SK-N-SH (cell line): ENCODE data around the gene TIE1. TPM values are rescaled to one million over a fixed set of nuclear protein-coding genes. Genes with fewer than 3 reads are reported as not detected.

Experiments
- CTCF ChIA-PET: fragments of 300-600, 350-600 bp; formaldehyde crosslinking; extraction: SDS; loops from one replicate; lab custom pipeline; 2021; lab: Yijun Ruan, JAX
- POLR2A ChIA-PET: fragments of 350-600 bp; sonication (Branson Sonifier 250); formaldehyde crosslinking; extraction: SDS; loops from one replicate; lab custom pipeline; 2020; ENCODE audit warnings: antibody characterized with exemption, inconsistent platforms; lab: Yijun Ruan, JAX
- DNase-seq: peaks from one replicate; pipeline ENCODE4 v3.0.0; 2012
- H2AFZ ChIP-seq: fragments of 200-600 bp; sonication (generic); 2 replicates; pipeline ENCODE4 v1.8.1; 2016; ENCODE audit warnings: antibody characterized with exemption, mild to moderate bottlenecking, low read depth
- H3F3A ChIP-seq: fragments of 200-600 bp; sonication (generic); replicated peaks from 2 replicates; pipeline ENCODE3; 2016; ENCODE audit warnings: antibody characterized with exemption, mild to moderate bottlenecking; ENCODE audit not compliant: insufficient read depth
- H3K27ac ChIP-seq, 2 experiments: fragments of 200-500 bp in 1 of 2; fragments of 200-600 bp in 1 of 2; sonication (Bioruptor generic) in 1 of 2; sonication (generic), shearing (Covaris generic) in 1 of 2; 2 replicates each; pipeline versions ENCODE4 v1.5.1 to v1.6.1; 2014 to 2016; ENCODE audit warnings: low read depth in 2 of 2, inconsistent platforms in 1 of 2, low read length in 1 of 2, mild to moderate bottlenecking in 1 of 2, mixed read lengths in 1 of 2
- H3K27me3 ChIP-seq: fragments of 200-600 bp; sonication (generic), shearing (Covaris generic); 2 replicates; pipeline ENCODE4 v1.6.1; 2016; ENCODE audit warnings: mixed run types; ENCODE audit not compliant: insufficient read depth
- H3K36me3 ChIP-seq, 2 experiments: fragments of 200-500 bp in 1 of 2; fragments of 200-600 bp in 1 of 2; sonication (Bioruptor generic) in 1 of 2; sonication (generic) in 1 of 2; replicated peaks in 1 of 2; 2 replicates each; pipeline versions ENCODE3 to v1.5.1; 2014 to 2016; ENCODE audit warnings: low read length in 1 of 2, mild to moderate bottlenecking in 1 of 2; ENCODE audit not compliant: insufficient read depth in 2 of 2, control insufficient read depth in 1 of 2
- H3K4me1 ChIP-seq, 2 experiments: fragments of 200-500 bp in 1 of 2; fragments of 200-600 bp in 1 of 2; sonication (Bioruptor generic) in 1 of 2; sonication (generic), shearing (Covaris generic) in 1 of 2; 2 replicates each; pipeline versions ENCODE4 v1.5.1 to v1.6.1; 2014 to 2016; ENCODE audit warnings: low read depth in 1 of 2, low read length in 1 of 2, mixed run types in 1 of 2; ENCODE audit not compliant: insufficient read depth in 2 of 2, control insufficient read depth in 1 of 2
- H3K4me2 ChIP-seq: fragments of 200-600 bp; sonication (generic), shearing (Covaris generic); 2 replicates; pipeline ENCODE4 v1.6.1; 2017; ENCODE audit warnings: mixed run types
- H3K4me3 ChIP-seq, 2 experiments: fragments of 200-500 bp in 1 of 2; fragments of 200-600 bp in 1 of 2; sonication (Bioruptor generic) in 1 of 2; sonication (generic), shearing (Covaris generic) in 1 of 2; 2 replicates each; pipeline versions ENCODE4 v1.5.1 to v1.8.1; 2014 to 2016; ENCODE audit warnings: low read depth in 2 of 2, inconsistent platforms in 1 of 2, low read length in 1 of 2, mild to moderate bottlenecking in 1 of 2, mixed read lengths in 1 of 2, moderate library complexity in 1 of 2
- H3K79me2 ChIP-seq: fragments of 200-600 bp; sonication (generic); 2 replicates; pipeline ENCODE4 v1.8.1; 2017; ENCODE audit warnings: mild to moderate bottlenecking; ENCODE audit not compliant: insufficient read depth
- H3K9ac ChIP-seq: fragments of 200-600 bp; sonication (generic); 2 replicates; pipeline ENCODE4 v1.6.1; 2017; ENCODE audit warnings: mixed run types
- H3K9me2 ChIP-seq: fragments of 200-600 bp; sonication (generic); 2 replicates; pipeline ENCODE4 v1.6.1; 2017; ENCODE audit warnings: mixed run types
- H3K9me3 ChIP-seq: fragments of 200-600 bp; sonication (generic); 2 replicates; pipeline ENCODE4 v1.6.1; 2017; ENCODE audit warnings: mixed run types, mild to moderate bottlenecking, moderate library complexity
- H4K20me1 ChIP-seq: fragments of 200-600 bp; sonication (generic); 2 replicates; pipeline ENCODE4 v1.6.1; 2017; ENCODE audit warnings: mild to moderate bottlenecking, mixed run types; ENCODE audit not compliant: insufficient read depth
- CHD2 ChIP-seq: fragments of 150-350 bp; IDR thresholded peaks from 2 replicates; pipeline ENCODE4 v1.6.1; 2018; ENCODE audit warnings: low read length; ENCODE audit not compliant: partially characterized antibody
- FOSL2 ChIP-seq: IDR thresholded peaks from 2 replicates; pipeline ENCODE4 v1.4.0; 2012; ENCODE audit warnings: low read depth, mild to moderate bottlenecking, moderate library complexity, borderline replicate concordance
- GABPA ChIP-seq: IDR thresholded peaks from 2 replicates; pipeline ENCODE4 v1.4.0; 2012; ENCODE audit warnings: low read depth, mild to moderate bottlenecking
- IRF3 ChIP-seq: fragments of 150-350 bp; IDR thresholded peaks from 2 replicates; pipeline ENCODE4 v1.6.1; 2016; ENCODE audit warnings: mild to moderate bottlenecking, low read depth, low read length
- MEF2A ChIP-seq: IDR thresholded peaks from 2 replicates; pipeline ENCODE4 v1.4.0; 2012; ENCODE audit warnings: low read depth, borderline replicate concordance
- RAD21 ChIP-seq: IDR thresholded peaks from 2 replicates; pipeline ENCODE4 v1.6.1; 2012; ENCODE audit warnings: mild to moderate bottlenecking, low read length
- REST ChIP-seq: IDR thresholded peaks from 2 replicates; pipeline ENCODE4 v1.6.1; 2012; ENCODE audit warnings: mild to moderate bottlenecking, low read depth, low read length, moderate library complexity
- WGBS: methylation state at CpG from one replicate; pipeline ENCODE4 v1.1.6; 2017; ENCODE audit warnings: low lambda C conversion rate; 5-methylcytosine and 5-hydroxymethylcytosine counted together
- polyA plus RNA-seq, 3 experiments: library from polyadenylated mRNA; depleted of rRNA; stranded (reverse); fragments of >200 nt; gene quantifications; 2 replicates each; pipeline ENCODE4 v1.2.3, GENCODE V29; 2012

The TIE1 gene
- polyA plus RNA-seq (2012; rRNA removed): 0.81 and 1.6 TPM in 2 replicates
- polyA plus RNA-seq (2012; cell fraction: cytosol; rRNA removed): 0.89 and 1.5 TPM in 2 replicates
- polyA plus RNA-seq (2012; cell fraction: nucleus; rRNA removed): 1.6 and 2.4 TPM in 2 replicates

GRCh38 chr1:43300378-43301094 is at the start of gene TIE1:
TIE1 (plus strand) TSS chr1:43300982; CDS start chr1:43301072, 90 bp downstream.
- POLR2A ChIA-PET: no interaction called here
- Histone ChIP-seq H3K27ac (no peak within 1 kb of the TSS), H3K27me3 (no peaks in the 10 kb centered on the region), H3K9me2 (no peaks in the 10 kb centered on the region), H3K36me3 (no peaks in the 10 kb centered on the region), H3K9me3 (no peaks in the 10 kb centered on the region), H3F3A (no peaks in the 10 kb centered on the region), H3K4me1 (no peaks in the 10 kb centered on the region), H3K4me2 (no peak within 1 kb of the TSS), H2AFZ (no peak within 1 kb of the TSS), H3K79me2 (no peaks in the 10 kb centered on the region), H4K20me1 (no peaks in the 10 kb centered on the region), H3K9ac (no peak within 1 kb of the TSS), H3K4me3 (no peak within 1 kb of the TSS)
- WGBS: 70% methylated on average over 10 of the region's 10 CpGs
- TF ChIP-seq FOSL2 (no peak), GABPA (no peak)
- no peak for DNase-seq
- CTCF ChIA-PET: no interaction called here

GRCh38 chr1:43251024-43251423 is 49.8 kb upstream of the TIE1 start:
- Histone ChIP-seq H3K36me3 (no peaks in the 10 kb centered on the region), H3K9me2 (no peaks in the 10 kb centered on the region), H3K9ac (no peak overlapping the region)
- 11% methylated on average over 5 of the region's 5 CpGs for WGBS
- TF ChIP-seq RAD21 (no peak), MEF2A (no peak), CHD2 (no peak), IRF3 (no peak), REST (no peak)
- TF ChIP-seq, all 33 proteins: peak for 0
- Histone ChIP-seq H2AFZ (no peak overlapping the region), H3K27ac (no peak overlapping the region), H3K4me3 (no peak overlapping the region), H3K27me3 (peaks cover 24% of the 10 kb centered on the region; the same call in 1 of the 2 replicates), H3F3A (no peaks in the 10 kb centered on the region), H4K20me1 (no peaks in the 10 kb centered on the region), H3K4me1 (no peaks in the 10 kb centered on the region), H3K9me3 (peaks cover 14% of the 10 kb centered on the region; the same call in 1 of the 2 replicates), H3K79me2 (no peaks in the 10 kb centered on the region), H3K4me2 (no peak overlapping the region)
- ChIA-PET POLR2A (no interaction called here), CTCF (interaction anchor here (1.8 kb wide), 1 partner anchor 24 kb away, joined by 7 read pairs; no protein-coding TSS in a partner anchor)
- no peak for DNase-seq
